Large intestine (tissue), 3 donors: ENCODE results near the gene ALG11. TPM values are rescaled to one million over a fixed set of nuclear protein-coding genes. Genes with fewer than 3 reads are reported as not detected.
"Not testable (repeated sequence)": the region's sequence is repeated elsewhere in the genome, so short reads cannot be mapped to it uniquely, and the experiment has no call there.

Experiments
- DNase-seq, 2 donors: peaks; one replicate each; pipeline versions ENCODE4 v3.0.0 to v3.0.0-alpha.2; 2013
- H3K27ac ChIP-seq: one replicate; pipeline ENCODE4 v1.5.1; 2013; ENCODE audit warnings: low read length
- H3K27me3 ChIP-seq: 2 replicates; pipeline ENCODE4 v1.6.1; 2013; ENCODE audit warnings: low read length; ENCODE audit not compliant: control insufficient read depth, insufficient read depth
- H3K36me3 ChIP-seq: 2 replicates; pipeline ENCODE4 v1.6.1; 2013; ENCODE audit warnings: low read length; ENCODE audit not compliant: control insufficient read depth, insufficient read depth
- H3K4me1 ChIP-seq: one replicate; pipeline ENCODE4 v1.6.1; 2013; ENCODE audit warnings: low read length; ENCODE audit not compliant: control insufficient read depth, insufficient read depth
- H3K4me3 ChIP-seq: one replicate; pipeline ENCODE4 v1.5.1; 2013; ENCODE audit warnings: low read length
- H3K9me3 ChIP-seq: one replicate; pipeline ENCODE4 v1.6.1; 2013; ENCODE audit warnings: mild to moderate bottlenecking, low read depth, low read length, moderate library complexity; ENCODE audit not compliant: control insufficient read depth
- WGBS: methylation state at CpG from one replicate; pipeline ENCODE4 v1.1.5; 2013; ENCODE audit warnings: low lambda C conversion rate; ENCODE audit not compliant: insufficient coverage; 5-methylcytosine and 5-hydroxymethylcytosine counted together
- polyA plus RNA-seq: library from polyadenylated mRNA; unstranded; fragments of 120-200 nt; gene quantifications from one replicate; pipeline ENCODE4 v1.2.1, GENCODE V29; 2013

The ALG11 gene
- polyA plus RNA-seq, 1 donor: 27.1 TPM

DNA sequence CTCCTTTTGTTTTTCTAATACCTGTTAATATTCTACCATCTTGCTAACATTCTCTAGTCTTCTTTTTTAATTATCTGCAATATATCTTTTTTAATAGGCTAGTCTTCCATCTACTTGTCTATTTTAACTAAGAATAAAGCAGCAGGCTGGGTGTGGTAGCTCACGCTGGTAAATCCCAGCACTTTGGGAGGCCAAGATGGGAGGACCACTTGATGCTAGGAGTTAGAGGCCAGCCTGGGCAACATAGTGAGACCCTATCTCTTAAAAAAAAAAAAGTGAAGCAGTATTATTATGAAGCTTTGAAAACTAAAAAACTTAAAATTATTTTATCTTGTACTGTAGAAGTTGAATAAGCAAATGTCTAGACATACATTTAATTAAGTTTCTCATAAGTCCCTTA lies 15.6 kb downstream of the ALG11 start:
- Histone ChIP-seq H3K4me1 (peaks cover 10% of the 10 kb centered on the region), H3K9me3 (peaks cover 9% of the 10 kb centered on the region), H3K27ac (no peak overlapping the region), H3K4me3 (no peak overlapping the region), H3K36me3 (peaks cover 44% of the 10 kb centered on the region), H3K27me3 (no peaks in the 10 kb centered on the region)
- DNase-seq: no peak
- WGBS: 100% methylated on average over 1 of the region's 1 CpG

DNA sequence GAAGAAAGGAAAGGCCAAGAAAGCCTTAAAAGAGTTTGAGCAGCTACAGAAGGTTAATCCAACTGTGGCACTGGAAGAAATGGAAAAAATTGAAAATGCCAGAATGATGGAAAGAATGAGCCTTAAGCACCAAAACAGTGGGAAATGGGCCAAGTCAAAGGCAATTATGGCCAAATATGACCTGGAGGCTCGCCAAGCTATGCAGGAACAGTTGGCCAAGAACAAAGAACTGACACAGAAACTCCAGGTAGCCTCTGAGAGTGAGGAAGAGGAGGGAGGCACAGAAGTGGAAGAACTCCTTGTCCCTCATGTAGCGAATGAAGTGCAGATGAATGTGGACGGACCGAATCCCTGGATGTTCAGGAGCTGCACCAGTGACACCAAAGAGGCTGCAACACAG lies 17.4 kb downstream of the ALG11 start:
- no peaks in the 10 kb centered on the region for H3K27me3 ChIP-seq
- WGBS: no CpG with 5 or more reads among the region's 4 CpGs
- no peak overlapping the region for H3K27ac ChIP-seq
- peaks cover 36% of the 10 kb centered on the region for H3K36me3 ChIP-seq
- DNase-seq: no peak
- H3K4me3 ChIP-seq: no peak overlapping the region
- H3K4me1 ChIP-seq: peaks cover 10% of the 10 kb centered on the region
- H3K9me3 ChIP-seq: peaks cover 9% of the 10 kb centered on the region

DNA sequence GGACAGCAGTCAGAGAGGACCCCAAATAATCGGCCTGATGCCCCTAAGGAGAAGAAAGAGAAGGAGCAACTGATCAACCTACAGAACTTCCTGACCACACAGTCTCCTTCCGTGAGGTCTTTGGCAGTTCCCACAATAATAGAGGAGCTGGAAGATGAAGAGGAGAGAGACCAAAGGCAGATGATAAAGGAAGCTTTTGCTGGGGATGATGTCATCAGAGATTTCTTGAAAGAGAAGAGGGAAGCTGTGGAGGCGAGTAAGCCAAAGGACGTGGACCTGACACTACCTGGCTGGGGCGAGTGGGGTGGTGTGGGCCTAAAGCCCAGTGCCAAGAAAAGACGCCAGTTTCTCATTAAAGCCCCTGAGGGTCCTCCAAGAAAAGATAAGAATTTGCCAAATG lies 18.2 kb downstream of the ALG11 start:
- not testable (repeated sequence) for H3K9me3 ChIP-seq, H3K4me1 ChIP-seq, DNase-seq, H3K27ac ChIP-seq, H3K27me3 ChIP-seq, H3K4me3 ChIP-seq
- WGBS: 100% methylated on average over 1 of the region's 6 CpGs
- H3K36me3 ChIP-seq: peaks cover 27% of the 10 kb centered on the region

DNA sequence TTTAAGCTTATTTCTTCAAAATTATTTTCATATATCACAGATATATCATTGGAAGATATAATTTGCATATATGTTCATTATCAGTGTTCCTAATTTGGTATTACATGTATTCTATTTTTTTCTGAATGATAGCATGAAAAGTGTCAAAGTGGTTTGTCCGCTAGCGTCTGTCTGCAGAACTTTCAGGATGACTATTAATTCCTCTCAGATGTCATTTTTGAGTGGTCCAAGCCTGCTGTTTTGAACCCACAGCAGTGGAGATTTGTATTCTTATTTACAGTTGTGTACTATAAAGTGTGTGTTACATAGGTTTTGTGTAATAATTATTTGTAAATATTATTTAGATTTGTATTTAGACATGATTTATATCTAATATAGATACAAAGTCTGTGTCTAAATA lies 20.8 kb downstream of the ALG11 start:
- DNase-seq: no peak
- H3K4me1 ChIP-seq: no peaks in the 10 kb centered on the region
- H3K36me3 ChIP-seq: peaks cover 15% of the 10 kb centered on the region
- H3K27me3 ChIP-seq: no peaks in the 10 kb centered on the region
- H3K4me3 ChIP-seq: no peak overlapping the region
- no peak overlapping the region for H3K27ac ChIP-seq
- WGBS: no CpG with 5 or more reads among the region's 2 CpGs
- H3K9me3 ChIP-seq: peaks cover 3% of the 10 kb centered on the region

DNA sequence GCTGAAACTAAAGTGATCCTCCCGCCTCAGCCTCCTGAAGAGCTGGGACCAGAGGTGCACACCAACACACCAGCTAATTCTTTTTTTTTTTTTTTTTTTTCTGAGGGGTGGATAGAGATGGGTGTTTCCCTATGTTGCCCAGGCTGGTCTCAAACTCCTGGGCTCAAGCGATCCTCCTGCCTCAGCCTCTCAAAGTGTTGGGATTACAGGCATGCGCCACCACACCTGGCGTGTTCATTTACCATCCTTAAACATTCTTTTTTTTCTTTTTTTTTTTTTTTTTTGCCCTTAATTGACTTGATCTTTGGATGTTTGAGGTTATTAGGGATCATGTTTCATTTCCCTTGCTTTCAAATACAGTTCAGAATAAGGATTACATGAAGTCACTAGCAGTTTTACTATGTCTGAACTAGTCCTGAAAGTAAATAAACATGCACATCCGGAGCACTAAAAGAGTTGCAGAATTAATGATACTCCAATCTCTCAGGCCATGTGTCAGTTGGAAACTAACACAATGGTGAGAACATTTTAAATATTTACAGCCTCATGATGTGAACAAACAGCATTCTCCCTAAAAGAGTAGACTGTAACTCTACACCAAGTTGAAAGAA lies 22.5 kb downstream of the ALG11 start:
- Histone ChIP-seq H3K27me3 (no peaks in the 10 kb centered on the region), H3K36me3 (no peaks in the 10 kb centered on the region), H3K9me3 (peaks cover 3% of the 10 kb centered on the region), H3K4me3 (no peak overlapping the region), H3K4me1 (no peaks in the 10 kb centered on the region), H3K27ac (no peak overlapping the region)
- 100% methylated on average over 1 of the region's 5 CpGs for WGBS
- DNase-seq: no peak

DNA sequence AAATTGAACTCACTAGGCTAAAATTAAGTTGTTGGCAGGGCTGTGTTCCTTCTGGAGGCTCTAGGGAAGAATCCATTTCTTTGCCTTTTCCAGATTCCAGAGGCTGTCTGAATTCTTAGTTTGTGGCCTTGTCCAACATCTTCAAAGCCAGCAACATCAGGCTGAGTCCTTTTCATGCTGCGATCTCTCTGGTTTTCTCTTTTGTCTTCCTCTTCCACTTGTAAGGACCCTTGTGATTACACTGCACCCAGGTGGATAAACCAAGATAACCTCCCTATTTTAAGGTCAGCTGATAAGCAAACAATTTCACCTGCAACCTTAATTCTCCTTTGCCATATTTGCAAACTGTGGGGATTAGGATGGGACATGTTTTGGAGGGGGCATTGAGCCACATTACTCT lies 23.8 kb downstream of the ALG11 start:
- DNase-seq: no peak

DNA sequence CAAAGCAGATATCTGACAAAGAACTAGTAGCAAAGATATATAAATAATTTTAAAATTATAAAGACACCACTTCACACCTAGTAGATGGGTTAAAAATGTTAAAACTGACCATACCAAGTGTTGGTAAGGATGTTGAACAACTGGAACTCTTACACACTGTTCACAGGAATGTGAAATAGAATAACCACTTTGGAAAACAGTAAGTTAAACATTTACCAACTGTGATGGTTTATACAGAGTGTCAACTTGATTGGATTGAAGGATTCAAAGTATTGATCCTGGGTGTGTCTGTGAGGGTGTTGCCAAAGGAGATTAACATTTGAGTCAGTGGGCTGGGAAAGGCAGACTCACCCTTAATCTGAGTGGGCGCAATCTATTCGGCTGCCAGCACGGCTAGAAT lies 31.5 kb downstream of the ALG11 start:
- no peaks in the 10 kb centered on the region for H3K9me3 ChIP-seq
- H3K4me1 ChIP-seq: no peaks in the 10 kb centered on the region
- no peaks in the 10 kb centered on the region for H3K27me3 ChIP-seq
- H3K36me3 ChIP-seq: no peaks in the 10 kb centered on the region
- no peak for DNase-seq
- no CpG with 5 or more reads among the region's 3 CpGs for WGBS
- H3K4me3 ChIP-seq: no peak overlapping the region
- H3K27ac ChIP-seq: no peak overlapping the region

More for the DNA sequence above, 23.8 kb downstream of the ALG11 start:
- no peak overlapping the region for H3K27ac ChIP-seq
- H3K36me3 ChIP-seq: no peaks in the 10 kb centered on the region
- no peak overlapping the region for H3K4me3 ChIP-seq
- H3K27me3 ChIP-seq: no peaks in the 10 kb centered on the region
- WGBS: 60% methylated on average over 1 of the region's 1 CpG
- H3K4me1 ChIP-seq: no peaks in the 10 kb centered on the region
- no peaks in the 10 kb centered on the region for H3K9me3 ChIP-seq

DNA sequence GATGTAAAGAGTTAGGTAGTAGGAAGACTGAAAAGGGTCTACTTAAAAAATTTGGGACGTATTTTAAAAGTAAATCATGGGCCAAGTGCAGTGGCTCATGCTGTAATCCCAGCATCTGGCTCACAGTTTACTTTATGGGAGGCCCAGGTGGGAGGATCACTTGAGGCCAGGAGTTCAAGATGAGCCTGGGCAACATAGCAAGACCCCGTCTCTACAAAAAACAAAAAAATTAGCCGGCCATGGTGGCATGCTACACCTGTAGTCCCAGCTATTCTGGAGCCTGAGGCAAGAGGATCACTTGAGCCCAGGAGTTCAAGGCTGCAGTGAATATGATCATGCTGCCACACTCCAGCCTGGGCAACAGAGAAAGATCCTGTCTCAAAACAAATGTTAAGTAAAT lies 35.3 kb downstream of the ALG11 start:
- Histone ChIP-seq H3K27ac (no peak overlapping the region), H3K4me3 (no peak overlapping the region), H3K36me3 (no peaks in the 10 kb centered on the region), H3K9me3 (no peaks in the 10 kb centered on the region), H3K27me3 (no peaks in the 10 kb centered on the region), H3K4me1 (no peaks in the 10 kb centered on the region)
- no peak for DNase-seq
- 80% methylated on average over 1 of the region's 3 CpGs for WGBS

DNA sequence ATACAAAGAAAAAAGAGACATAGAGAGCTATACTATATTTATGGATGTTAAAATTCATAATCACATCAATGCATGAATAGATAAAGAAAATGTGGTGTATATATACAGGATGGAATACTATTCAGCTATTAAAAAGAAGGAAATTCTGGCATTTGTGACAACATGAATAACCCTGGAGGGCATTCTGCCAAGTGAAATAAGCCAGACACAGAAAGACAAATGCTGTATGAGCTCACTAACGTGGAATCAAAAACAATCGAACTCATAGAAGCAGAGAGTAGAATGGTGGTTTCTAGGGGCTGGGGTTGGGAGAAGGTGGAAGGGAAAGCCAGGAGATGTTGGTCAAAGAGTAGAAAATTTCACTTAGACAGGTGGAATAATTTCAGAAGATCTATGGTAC lies 36.3 kb downstream of the ALG11 start:
- no peak overlapping the region for H3K4me3 ChIP-seq
- H3K36me3 ChIP-seq: no peaks in the 10 kb centered on the region
- no peaks in the 10 kb centered on the region for H3K27me3 ChIP-seq
- H3K4me1 ChIP-seq: no peaks in the 10 kb centered on the region
- H3K27ac ChIP-seq: no peak overlapping the region
- no peaks in the 10 kb centered on the region for H3K9me3 ChIP-seq
- DNase-seq: no peak
- 87% methylated on average over 2 of the region's 2 CpGs for WGBS

DNA sequence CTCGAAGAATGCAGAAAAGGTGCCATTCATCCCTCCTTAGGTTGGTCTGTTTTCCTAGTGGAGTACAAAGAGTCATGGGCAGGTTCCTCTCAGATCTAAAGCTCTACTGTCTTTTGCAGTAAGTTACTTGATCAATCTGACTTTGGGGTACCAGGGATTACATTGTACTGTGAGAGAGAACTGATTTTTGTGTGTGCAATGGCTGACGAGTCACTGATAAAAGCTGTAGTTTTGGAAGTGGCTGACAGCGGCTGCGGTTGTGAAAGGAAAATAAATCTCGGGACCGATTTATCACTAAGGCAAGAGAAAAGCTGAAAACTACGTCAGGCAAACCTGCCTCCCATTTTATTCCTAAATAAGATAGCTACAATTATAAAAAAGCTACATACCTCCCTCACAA lies 39.2 kb downstream of the ALG11 start:
- DNase-seq: no peak

DNA sequence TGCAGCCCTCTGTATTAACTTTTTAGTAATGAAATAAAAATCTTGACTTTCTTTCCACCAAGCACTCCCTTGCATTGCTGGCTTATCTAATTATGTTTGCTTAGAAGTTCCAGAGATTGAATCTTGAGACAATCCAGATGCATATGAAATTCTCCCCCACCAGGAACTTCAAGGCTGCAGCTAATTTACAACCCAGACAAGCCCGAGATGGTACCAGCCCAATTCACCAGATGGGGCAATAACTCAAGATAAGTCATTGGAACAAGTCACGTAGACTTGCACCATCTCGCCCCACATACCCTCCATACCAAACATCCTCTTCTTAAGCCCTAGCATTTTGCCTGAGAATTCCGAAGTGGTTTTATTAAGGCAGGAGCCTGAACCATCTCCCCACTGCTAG lies 41.3 kb downstream of the ALG11 start:
- Histone ChIP-seq H3K9me3 (no peaks in the 10 kb centered on the region), H3K4me3 (no peak overlapping the region), H3K4me1 (no peaks in the 10 kb centered on the region), H3K36me3 (no peaks in the 10 kb centered on the region), H3K27ac (no peak overlapping the region), H3K27me3 (no peaks in the 10 kb centered on the region)
- no peak for DNase-seq
- WGBS: no CpG with 5 or more reads among the region's 4 CpGs

More for the DNA sequence above, 39.2 kb downstream of the ALG11 start:
- no peaks in the 10 kb centered on the region for H3K36me3 ChIP-seq
- no peak overlapping the region for H3K27ac ChIP-seq
- no peaks in the 10 kb centered on the region for H3K9me3 ChIP-seq
- H3K4me3 ChIP-seq: no peak overlapping the region
- no peaks in the 10 kb centered on the region for H3K27me3 ChIP-seq
- no peaks in the 10 kb centered on the region for H3K4me1 ChIP-seq
- 57% methylated on average over 3 of the region's 7 CpGs for WGBS
